Lower lobe of right lung (tissue), 2 donors: Measurements from ENCODE around the gene ITPKB. TPM values are rescaled to one million over a fixed set of nuclear protein-coding genes. Genes with fewer than 3 reads are reported as not detected.

Experiments used
- ATAC-seq, 2 donors: fragments of 200-7000 bp; cut with Tn5 transposase; one replicate each; pipeline ENCODE4 v1.9.1; 2020 to 2022; ENCODE audit warnings: mild to moderate bottlenecking in 2 of 2, moderate library complexity in 2 of 2
- DNase-seq: peaks from one replicate; pipeline ENCODE4 v3.0.0-alpha.2; 2020
- H3K27ac ChIP-seq: fragments of 200-600 bp; one replicate; pipeline ENCODE4 v1.8.0; 2022
- H3K27me3 ChIP-seq: fragments of 200-600 bp; one replicate; pipeline ENCODE4 v1.8.0; 2022; ENCODE audit warnings: low read depth
- H3K36me3 ChIP-seq: fragments of 200-600 bp; one replicate; pipeline ENCODE4 v1.8.0; 2022; ENCODE audit warnings: mild to moderate bottlenecking
- H3K4me1 ChIP-seq: fragments of 200-600 bp; one replicate; pipeline ENCODE4 v1.8.0; 2022
- H3K4me3 ChIP-seq: fragments of 200-600 bp; one replicate; pipeline ENCODE4 v1.8.0; 2022; ENCODE audit warnings: mild to moderate bottlenecking
- H3K9me3 ChIP-seq: fragments of 200-600 bp; one replicate; pipeline ENCODE4 v1.8.0; 2022
- CTCF ChIP-seq: fragments of 200-600 bp; IDR thresholded peaks from one replicate; pipeline ENCODE4 v1.8.0; 2022; ENCODE audit warnings: antibody characterized with exemption, mild to moderate bottlenecking
- intact Hi-C: fragments of 100-400 bp; cut with DNase I; formaldehyde crosslinking; loops from one replicate; pipeline ENCODE4 v1.11.0; 2022
- total RNA-seq: library from RNA; stranded (reverse); fragmentation: NEBNext Ultra II Directional; extraction: Animal tissue kit (Norgen Biotek cat#: 25700); gene quantifications from one replicate; pipeline ENCODE4 v1.2.1, GENCODE V29; 2021
- donor health status: DM: no; HTN: yes; CAD: no; lungs with severe emphysema.

ITPKB gene
- total RNA-seq, 1 donor from 2014 or later: 42.3 TPM

- H3K9me3 ChIP-seq: no peaks in the 10 kb centered on the region
- ATAC-seq (no peak), DNase-seq (no peak)
- TF ChIP-seq CTCF: no peak
- peaks cover 10% of the 10 kb centered on the region for H3K4me1 ChIP-seq
- intact Hi-C loops: no loop called here
- no peak overlapping the region for H3K4me3 ChIP-seq
- no peaks in the 10 kb centered on the region for H3K36me3 ChIP-seq
- no peak overlapping the region for H3K27ac ChIP-seq
- no peaks in the 10 kb centered on the region for H3K27me3 ChIP-seq
Measured at GRCh38 chr1:226603858-226604559, 135.1 kb downstream of the ITPKB start.

- H3K4me1 ChIP-seq: peaks cover 10% of the 10 kb centered on the region
- intact Hi-C loops: no loop called here
- no peak for DNase-seq
- no peaks in the 10 kb centered on the region for H3K9me3 ChIP-seq
- ATAC-seq: peak; percentile 33 to 60
- H3K27ac ChIP-seq: peak overlapping the region; percentile 8
- H3K4me3 ChIP-seq: peak overlapping the region; percentile 1
- no peaks in the 10 kb centered on the region for H3K27me3 ChIP-seq
- no peaks in the 10 kb centered on the region for H3K36me3 ChIP-seq
- no peak for TF ChIP-seq CTCF
Measured at GRCh38 chr1:226603022-226603857, 135.8 kb downstream of the ITPKB start.

GRCh38 chr1:226602186-226603021 lies 136.7 kb downstream of the ITPKB start:
- intact Hi-C loops: no loop called here
- ATAC-seq: peak in 1 of 2 donors; percentile 18
- H3K27ac ChIP-seq: peak overlapping the region; percentile 8
- H3K27me3 ChIP-seq: no peaks in the 10 kb centered on the region
- DNase-seq: no peak
- H3K36me3 ChIP-seq: no peaks in the 10 kb centered on the region
- peaks cover 10% of the 10 kb centered on the region for H3K4me1 ChIP-seq
- H3K9me3 ChIP-seq: no peaks in the 10 kb centered on the region
- TF ChIP-seq CTCF: no peak
- no peak overlapping the region for H3K4me3 ChIP-seq

- DNase-seq (no peak), ATAC-seq (no peak)
- Histone ChIP-seq H3K9me3 (no peaks in the 10 kb centered on the region), H3K36me3 (no peaks in the 10 kb centered on the region), H3K4me3 (no peak overlapping the region), H3K27ac (no peak overlapping the region), H3K27me3 (no peaks in the 10 kb centered on the region), H3K4me1 (peaks cover 10% of the 10 kb centered on the region)
- no peak for TF ChIP-seq CTCF
- intact Hi-C loops: no loop called here
Measured at GRCh38 chr1:226601456-226601855, 137.6 kb downstream of the ITPKB start.

- Histone ChIP-seq H3K9me3 (no peaks in the 10 kb centered on the region), H3K27ac (no peak overlapping the region), H3K36me3 (no peaks in the 10 kb centered on the region), H3K4me3 (no peak overlapping the region), H3K27me3 (no peaks in the 10 kb centered on the region), H3K4me1 (peaks cover 10% of the 10 kb centered on the region)
- DNase-seq (no peak), ATAC-seq (no peak)
- intact Hi-C loops: no loop called here
- no peak for TF ChIP-seq CTCF
Measured at GRCh38 chr1:226600254-226600653, 138.8 kb downstream of the ITPKB start.
